A673 (cell line): ENCODE results near the gene C19orf53. TPM values are rescaled to one million over a fixed set of nuclear protein-coding genes. Genes with fewer than 3 reads are reported as not detected.

Source experiments
- BruUV-seq: library from RNA; stranded (reverse); fragments of 400-500 nt; replicated peaks from 2 replicates; lab custom pipeline; 2021; lab: Mats Ljungman, UMichigan
- CTCF ChIA-PET: fragments of 300-600 bp; sonication (Branson Sonifier 250); formaldehyde crosslinking; loops from one replicate; lab custom pipeline; 2022; ENCODE audit warnings: antibody characterized with exemption; lab: Charles Lee
- POLR2A ChIA-PET: fragments of 300-600 bp; sonication (Branson Sonifier 250); formaldehyde crosslinking; loops from one replicate; lab custom pipeline; 2022; ENCODE audit warnings: antibody characterized with exemption; ENCODE audit not compliant: low non-redundant PET; lab: Charles Lee
- DNase-seq: peaks from one replicate; pipeline ENCODE4 v3.0.0-alpha.2; 2015; ENCODE audit warnings: low spot score
- H3K27ac ChIP-seq: fragments of 200-600 bp; sonication (generic); 2 replicates; pipeline ENCODE4 v1.5.1; 2016; ENCODE audit warnings: mixed run types, low read depth, mild to moderate bottlenecking, mixed read lengths, antibody characterized with exemption, low read length; ENCODE audit not compliant: poor library complexity, severe bottlenecking
- H3K27me3 ChIP-seq: fragments of 200-600 bp; sonication (generic); replicated peaks from 2 replicates; pipeline ENCODE4 v1.6.1; 2017; ENCODE audit warnings: mixed run types, low read depth, mild to moderate bottlenecking, mixed read lengths, antibody characterized with exemption, low read length; ENCODE audit not compliant: insufficient read depth, poor library complexity
- H3K36me3 ChIP-seq: fragments of 200-600 bp; sonication (generic); 2 replicates; pipeline ENCODE4 v1.6.1; 2016; ENCODE audit warnings: mixed run types, mild to moderate bottlenecking, mixed read lengths, antibody characterized with exemption, low read length; ENCODE audit not compliant: insufficient read depth, poor library complexity, severe bottlenecking
- H3K4me1 ChIP-seq: fragments of 200-600 bp; sonication (generic); 2 replicates; pipeline ENCODE4 v1.6.1; 2017; ENCODE audit warnings: mixed run types, mild to moderate bottlenecking, mixed read lengths, antibody characterized with exemption, low read length; ENCODE audit not compliant: insufficient read depth, poor library complexity, severe bottlenecking
- H3K4me3 ChIP-seq: fragments of 200-600 bp; sonication (generic); 2 replicates; pipeline ENCODE4 v1.5.1; 2016; ENCODE audit warnings: low read depth, mixed run types, mild to moderate bottlenecking, mixed read lengths, low read length; ENCODE audit not compliant: poor library complexity, severe bottlenecking
- H3K9me3 ChIP-seq: fragments of 200-600 bp; sonication (generic); 2 replicates; pipeline ENCODE4 v1.6.1; 2016; ENCODE audit warnings: mixed run types, low read depth, mild to moderate bottlenecking, mixed read lengths, antibody characterized with exemption, low read length; ENCODE audit not compliant: poor library complexity, severe bottlenecking
- EZH2 ChIP-seq: fragments of 200-600 bp; sonication (generic); IDR thresholded peaks from 2 replicates; pipeline ENCODE4 v1.6.1; 2017; ENCODE audit warnings: borderline replicate concordance, low read depth, mild to moderate bottlenecking, mixed read lengths, antibody characterized with exemption, low read length; ENCODE audit not compliant: poor library complexity, severe bottlenecking
- intact Hi-C: fragments of 100-400 bp; cut with micrococcal nuclease; formaldehyde crosslinking; loops from one replicate; pipeline ENCODE4 v1.10.0; 2022; ENCODE audit not compliant: unreplicated experiment
- total RNA-seq: library from RNA; stranded (reverse); gene quantifications from 2 replicates; pipeline ENCODE4 v1.2.3, GENCODE V29; 2021
- TF ChIP-seq, protein P1 (sequence below): fragments of 300-800, 200-600 bp; sonication (generic); conservative IDR thresholded peaks from 2 replicates; pipeline ENCODE4 v1.5.1; 2017; ENCODE audit warnings: low read depth, mild to moderate bottlenecking, antibody characterized with exemption, low read length, moderate library complexity, mixed read lengths

Gene C19orf53
- total RNA-seq, 1 experiment from 2014 or later: 140 TPM

DNA sequence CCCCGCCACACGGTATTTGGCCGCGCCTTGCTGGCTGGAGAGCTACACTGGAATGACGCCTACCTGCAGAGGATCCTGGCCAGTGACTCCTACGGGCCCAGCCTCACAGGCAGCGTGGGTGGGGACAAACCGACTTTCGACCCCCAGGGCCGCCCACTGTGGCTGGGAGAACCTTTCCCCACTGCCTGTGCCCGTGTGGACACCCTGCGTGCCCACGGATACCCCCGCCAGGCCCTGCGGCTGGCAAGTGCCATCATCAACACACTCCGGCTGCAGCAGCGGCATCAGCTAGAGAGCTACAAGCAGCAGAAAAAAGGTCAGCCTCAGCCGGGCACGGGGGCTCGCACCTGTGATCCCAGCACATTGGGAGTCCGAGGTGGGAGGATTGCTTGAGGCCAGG lies 40.3 kb downstream of the C19orf53 start:
- H3K27ac ChIP-seq: no peak overlapping the region
- H3K27me3 ChIP-seq: no peaks in the 10 kb centered on the region
- intact Hi-C loops: no loop called here
- ChIA-PET CTCF (no interaction called here), POLR2A (no interaction called here)
- H3K9me3 ChIP-seq: no peaks in the 10 kb centered on the region
- BruUV-seq: no TSS peak
- DNase-seq: no peak
- H3K4me3 ChIP-seq: no peak overlapping the region
- no peaks in the 10 kb centered on the region for H3K4me1 ChIP-seq
- H3K36me3 ChIP-seq: peaks cover 5% of the 10 kb centered on the region
- TF ChIP-seq, protein P1, sequence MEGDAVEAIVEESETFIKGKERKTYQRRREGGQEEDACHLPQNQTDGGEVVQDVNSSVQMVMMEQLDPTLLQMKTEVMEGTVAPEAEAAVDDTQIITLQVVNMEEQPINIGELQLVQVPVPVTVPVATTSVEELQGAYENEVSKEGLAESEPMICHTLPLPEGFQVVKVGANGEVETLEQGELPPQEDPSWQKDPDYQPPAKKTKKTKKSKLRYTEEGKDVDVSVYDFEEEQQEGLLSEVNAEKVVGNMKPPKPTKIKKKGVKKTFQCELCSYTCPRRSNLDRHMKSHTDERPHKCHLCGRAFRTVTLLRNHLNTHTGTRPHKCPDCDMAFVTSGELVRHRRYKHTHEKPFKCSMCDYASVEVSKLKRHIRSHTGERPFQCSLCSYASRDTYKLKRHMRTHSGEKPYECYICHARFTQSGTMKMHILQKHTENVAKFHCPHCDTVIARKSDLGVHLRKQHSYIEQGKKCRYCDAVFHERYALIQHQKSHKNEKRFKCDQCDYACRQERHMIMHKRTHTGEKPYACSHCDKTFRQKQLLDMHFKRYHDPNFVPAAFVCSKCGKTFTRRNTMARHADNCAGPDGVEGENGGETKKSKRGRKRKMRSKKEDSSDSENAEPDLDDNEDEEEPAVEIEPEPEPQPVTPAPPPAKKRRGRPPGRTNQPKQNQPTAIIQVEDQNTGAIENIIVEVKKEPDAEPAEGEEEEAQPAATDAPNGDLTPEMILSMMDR: no peak
- no peak for TF ChIP-seq EZH2

DNA sequence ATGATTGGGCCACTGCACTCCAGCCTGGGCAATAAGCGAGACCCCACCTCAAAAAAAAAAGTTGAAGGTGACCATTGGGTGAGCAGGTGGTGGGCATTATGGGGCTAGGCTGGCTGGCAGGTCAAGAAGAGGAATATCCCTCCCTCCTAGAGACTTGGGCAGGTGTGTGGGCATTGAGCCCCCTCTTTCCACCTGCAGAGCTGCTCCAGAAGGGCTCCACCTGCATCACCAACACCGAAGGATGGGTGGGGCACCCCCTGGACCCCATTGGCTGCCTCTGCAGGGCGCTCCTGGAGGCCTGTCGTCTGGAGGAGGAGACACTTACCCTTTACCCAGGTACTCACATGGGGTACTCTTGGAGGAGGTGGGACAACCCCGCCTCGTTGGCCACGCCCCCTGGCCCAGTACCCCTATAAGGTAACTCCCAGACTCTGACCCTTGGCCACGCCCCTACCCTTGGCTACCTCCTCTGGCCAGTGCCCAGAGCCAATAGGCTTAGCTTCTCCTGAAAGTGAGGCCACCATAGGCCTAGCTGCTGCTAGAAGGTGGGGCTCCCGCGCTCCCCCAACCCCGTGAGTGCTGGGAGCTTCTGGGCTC lies 42.9 kb downstream of the C19orf53 start:
- Histone ChIP-seq H3K27ac (no peak overlapping the region), H3K36me3 (peaks cover 5% of the 10 kb centered on the region), H3K27me3 (no peaks in the 10 kb centered on the region), H3K9me3 (no peaks in the 10 kb centered on the region), H3K4me1 (no peaks in the 10 kb centered on the region), H3K4me3 (no peak overlapping the region)
- TF ChIP-seq, protein P1: no peak
- TF ChIP-seq EZH2: no peak
- ChIA-PET CTCF (no interaction called here), POLR2A (no interaction called here)
- BruUV-seq: no TSS peak
- no peak for DNase-seq
- intact Hi-C loops: no loop called here

DNA sequence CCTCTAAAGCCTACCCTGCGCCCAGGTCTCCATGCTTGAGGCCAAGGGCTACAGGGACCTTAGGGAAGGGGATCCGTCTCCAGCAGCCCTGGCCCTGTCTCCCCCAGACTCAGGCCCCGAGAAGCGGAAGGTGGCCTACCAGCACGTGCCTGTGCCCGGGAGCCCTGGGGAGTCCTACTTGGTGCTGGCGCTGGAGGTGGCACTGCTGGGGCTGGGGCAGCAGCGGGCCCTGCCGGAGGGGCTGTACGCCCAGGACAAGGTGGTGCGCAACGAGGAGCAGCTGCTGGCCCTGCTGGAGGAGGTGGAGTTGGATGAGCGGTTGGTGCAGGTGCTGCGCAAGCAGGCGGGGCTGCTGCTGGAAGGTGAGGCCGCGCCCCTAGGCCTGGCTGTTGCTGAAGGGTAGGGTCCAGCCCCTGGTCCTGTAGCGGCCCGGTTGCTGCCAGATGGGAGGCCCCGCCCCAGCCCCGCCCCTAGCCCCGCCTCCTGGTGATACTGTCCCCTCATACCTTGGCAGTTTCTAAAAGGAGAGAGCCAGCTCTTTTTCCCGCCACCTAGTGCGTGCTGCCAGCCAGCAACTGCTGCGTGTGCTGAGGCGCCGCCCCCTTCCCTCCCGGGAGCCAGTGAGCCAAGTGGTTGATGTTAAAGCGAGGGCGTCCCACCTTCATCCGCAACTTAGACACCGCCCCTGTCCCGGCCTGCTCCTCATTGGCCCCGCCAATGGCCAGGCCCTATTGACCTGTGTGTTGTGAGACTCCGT lies 43.5 kb downstream of the C19orf53 start:
- peaks cover 5% of the 10 kb centered on the region for H3K36me3 ChIP-seq
- ChIA-PET POLR2A (no interaction called here), CTCF (no interaction called here)
- intact Hi-C loops: no loop called here
- TF ChIP-seq, protein P1: no peak
- no peak for TF ChIP-seq EZH2
- H3K27ac ChIP-seq: no peak overlapping the region
- no TSS peak for BruUV-seq
- no peaks in the 10 kb centered on the region for H3K27me3 ChIP-seq
- no peaks in the 10 kb centered on the region for H3K4me1 ChIP-seq
- H3K4me3 ChIP-seq: no peak overlapping the region
- no peaks in the 10 kb centered on the region for H3K9me3 ChIP-seq
- DNase-seq: no peak
